ENCODE results near the gene NRG3. TPM values are rescaled to one million over a fixed set of nuclear protein-coding genes. Genes with fewer than 3 reads are reported as not detected.

Gene NRG3
- total and polyA plus RNA-seq, 2 of the 8 experiments (the other 6 are each of a cell fraction or from before 2014, with no cell fraction given) = 4.2 to 5.0 TPM

GRCh38 chr10:82084904-82085303 lies 209.9 kb downstream of the NRG3 start:
- no peak overlapping the region for H3K4me3 ChIP-seq (ENCODE audit: extremely low read depth in 1 of 4, insufficient read depth in 2 of 4, low read depth in 3 of 4, low read length in 4 of 4)
- H3K56ac ChIP-seq (replicated peaks; ENCODE audit: insufficient read length, low read depth, low read length) = no peak overlapping the region
- TF ChIP-seq CTCF (IDR thresholded peaks at IDR 0.05; ENCODE audit: control extremely low read depth in 1 of 3, insufficient read depth in 1 of 3, low read depth in 1 of 3, low read length in 3 of 3) = peak in 2 of 3 experiments; percentile 25 to 62; a peak in 1 of 4 replicates
- no peak for TF ChIP-seq CREB1 (IDR thresholded peaks at IDR 0.05)
- no peak for TF ChIP-seq FOSL1 (IDR thresholded peaks at IDR 0.05; ENCODE audit: insufficient read depth, low read depth, low read length)
- no peak for TF ChIP-seq CHD2 (IDR thresholded peaks at IDR 0.05; ENCODE audit: low read length)
- TF ChIP-seq RBBP5 (IDR thresholded peaks at IDR 0.05; ENCODE audit: borderline replicate concordance, low read depth, low read length) = no peak
- no peak for TF ChIP-seq NRF1 (IDR thresholded peaks at IDR 0.05; ENCODE audit: low read depth, low read length)
- TF ChIP-seq ZNF274 (IDR thresholded peaks at IDR 0.05; ENCODE audit: borderline replicate concordance, extremely low read depth, low read length) = no peak
- TF ChIP-seq KDM5A (IDR thresholded peaks at IDR 0.05; ENCODE audit: low read length) = no peak
- peak; percentile 49 to 63 for TF ChIP-seq RAD21 (IDR thresholded peaks at IDR 0.05 in 1 of 2, conservative IDR thresholded peaks at IDR 0.05 in 1 of 2; ENCODE audit: low read depth in 2 of 2, low read length in 2 of 2)
- TF ChIP-seq CBX8 (IDR thresholded peaks at IDR 0.05; ENCODE audit: borderline replicate concordance, low read depth, low read length) = no peak
- H3K23me2 ChIP-seq (ENCODE audit: low read depth, low read length) = no peaks in the 10 kb centered on the region
- FAIRE-seq (peak; percentile 24), DNase-seq (ENCODE audit: low read depth in 1 of 2, low spot score in 2 of 2) (peak in 1 of 2 experiments; percentile 1)
- H3K36me3 ChIP-seq (ENCODE audit: control insufficient read depth in 2 of 4, insufficient read depth in 4 of 4, low read length in 3 of 4) = no peaks in the 10 kb centered on the region
- H4K5ac ChIP-seq (ENCODE audit: insufficient read length, low read depth, low read length) = no peak overlapping the region
- H2AFZ ChIP-seq (ENCODE audit: low read length) = no peak overlapping the region
- H3K27me3 ChIP-seq (replicated peaks in 1 of 4; ENCODE audit: control insufficient read depth in 3 of 4, extremely low read depth in 1 of 4, insufficient read depth in 3 of 4, low read length in 3 of 4) = no peaks in the 10 kb centered on the region
- H3K4me2 ChIP-seq (ENCODE audit: insufficient read depth in 1 of 2, low read depth in 2 of 2, low read length in 2 of 2) = no peak overlapping the region
- H4K91ac ChIP-seq (replicated peaks; ENCODE audit: insufficient read length, low read length) = no peak overlapping the region
- ChIA-PET POLR2A (ENCODE audit: partially characterized antibody) (interaction anchor here (0.7 kb wide), 1 partner anchor 694 kb away, joined by 3 read pairs; no protein-coding TSS in a partner anchor), CTCF (ENCODE audit: partially characterized antibody) (interaction anchor here (0.6 to 1.9 kb wide), 12 partner anchors 10 to 242 kb away, joined by 3 to 8 read pairs (median 4); no protein-coding TSS in a partner anchor)
- no peaks in the 10 kb centered on the region for H4K20me1 ChIP-seq (replicated peaks in 1 of 2; ENCODE audit: control insufficient read depth in 1 of 2, insufficient read depth in 2 of 2, low read length in 2 of 2)
- no peak overlapping the region for H2BK15ac ChIP-seq (ENCODE audit: low read length)
- no peak overlapping the region for H3K23ac ChIP-seq (ENCODE audit: insufficient read length)
- no peak overlapping the region for H3K9ac ChIP-seq (replicated peaks in 1 of 4; ENCODE audit: extremely low read depth in 1 of 4, low read depth in 3 of 4, low read length in 3 of 4)
- H2BK20ac ChIP-seq (ENCODE audit: low read length) = no peak overlapping the region
- H4K8ac ChIP-seq (ENCODE audit: extremely low read depth, insufficient read depth, low read length) = no peak overlapping the region
- H2BK120ac ChIP-seq (replicated peaks; ENCODE audit: low read depth, low read length) = no peak overlapping the region
- 83% methylated on average over 7 of the region's 7 CpGs; no CpG with 5 or more reads in 1 of the 2 experiments for WGBS, 2 experiments (ENCODE audit: extremely low coverage in 1 of 2, insufficient coverage in 1 of 2, insufficient read length in 1 of 2, insufficient replicate concordance in 2 of 2, low coverage in 1 of 2, low lambda C conversion rate in 2 of 2, missing lambda C conversion rate in 1 of 2)
- H3K9me3 ChIP-seq (ENCODE audit: insufficient read depth in 2 of 2, low read depth in 1 of 2, low read length in 1 of 2) = no peaks in the 10 kb centered on the region
- no peak overlapping the region for H2AK5ac ChIP-seq (ENCODE audit: low read depth, low read length)
- peaks cover 0 to 10% (median 4%) of the 10 kb centered on the region in 4 experiments; a peak in 3 of 7 replicates for H3K4me1 ChIP-seq (replicated peaks in 1 of 4; ENCODE audit: control insufficient read depth in 3 of 4, insufficient read depth in 4 of 4, low read length in 3 of 4)
- no peak overlapping the region for H3K27ac ChIP-seq (ENCODE audit: low read depth, low read length)
- no peak overlapping the region for H3K14ac ChIP-seq (ENCODE audit: insufficient read length)
- no peak overlapping the region for H2BK12ac ChIP-seq (ENCODE audit: low read depth, low read length)
- H3K18ac ChIP-seq (ENCODE audit: extremely low read depth, low read length) = no peak overlapping the region
- no peaks in the 10 kb centered on the region for H3K79me1 ChIP-seq (ENCODE audit: low read depth, low read length)
- no peak overlapping the region for H2BK5ac ChIP-seq (ENCODE audit: low read depth, low read length)
- H3K4ac ChIP-seq (replicated peaks; ENCODE audit: insufficient read length, low read depth, low read length) = no peak overlapping the region
- H3K79me2 ChIP-seq (ENCODE audit: control insufficient read depth in 1 of 2, insufficient read depth in 2 of 2, low read length in 2 of 2) = no peaks in the 10 kb centered on the region
